HG03060 (cell line): Measurements from ENCODE around the gene EIF2AK3.
A peak's percentile ranks its signal among the peaks of the same experiment; 100 is the strongest.
"Not testable (repeated sequence)": the region's sequence is repeated elsewhere in the genome, so short reads cannot be mapped to it uniquely, and the experiment has no call there.

Source experiments
- ATAC-seq: cut with Tn5 transposase; IDR thresholded peaks from one replicate; pipeline ENCODE4 v1.9.1; 2021; ENCODE audit warnings: low read depth, moderate number of reproducible peaks; ENCODE audit not compliant: unreplicated experiment

Gene EIF2AK3

GRCh38 chr2:88627055-88627855 lies at the start of gene EIF2AK3:
Gene EIF2AK3, minus strand, starts transcription at chr2:88627464. Its CDS starts 190 bp downstream, at chr2:88627274.
- peak; percentile 86 for ATAC-seq

GRCh38 chr2:88673363-88673762 lies 46.1 kb upstream of the EIF2AK3 start:
- ATAC-seq, result no peak

GRCh38 chr2:88671786-88672427 lies 44.6 kb upstream of the EIF2AK3 start:
- no peak for ATAC-seq

- peak; percentile 59 for ATAC-seq
Observed at GRCh38 chr2:88669482-88670214, 42.4 kb upstream of the EIF2AK3 start.

GRCh38 chr2:88668862-88669261 lies 41.6 kb upstream of the EIF2AK3 start:
- no peak for ATAC-seq

- no peak for ATAC-seq
Observed at GRCh38 chr2:88667219-88667618, 40.0 kb upstream of the EIF2AK3 start.

GRCh38 chr2:88666576-88666975 lies 39.3 kb upstream of the EIF2AK3 start:
- no peak for ATAC-seq

- no peak for ATAC-seq
Observed at GRCh38 chr2:88660622-88661021, 33.4 kb upstream of the EIF2AK3 start.

- ATAC-seq, result no peak
Observed at GRCh38 chr2:88659538-88659915, 32.3 kb upstream of the EIF2AK3 start.

GRCh38 chr2:88658881-88659537 lies 31.7 kb upstream of the EIF2AK3 start:
- ATAC-seq, result no peak

GRCh38 chr2:88658326-88658725 lies 31.1 kb upstream of the EIF2AK3 start:
- ATAC-seq, result no peak

GRCh38 chr2:88657131-88657530 lies 29.9 kb upstream of the EIF2AK3 start:
- ATAC-seq, result no peak

- no peak for ATAC-seq
Observed at GRCh38 chr2:88656690-88657089, 29.4 kb upstream of the EIF2AK3 start.

- no peak for ATAC-seq
Observed at GRCh38 chr2:88654714-88655113, 27.4 kb upstream of the EIF2AK3 start.

- ATAC-seq, result no peak
Observed at GRCh38 chr2:88651646-88652045, 24.4 kb upstream of the EIF2AK3 start.

- not testable (repeated sequence) for ATAC-seq
Observed at GRCh38 chr2:88645291-88645882, 18.1 kb upstream of the EIF2AK3 start.

- no peak for ATAC-seq
Observed at GRCh38 chr2:88642278-88642677, 15.0 kb upstream of the EIF2AK3 start.

GRCh38 chr2:88641330-88641729 lies 14.1 kb upstream of the EIF2AK3 start:
- no peak for ATAC-seq

- ATAC-seq, result no peak
Observed at GRCh38 chr2:88639865-88640264, 12.6 kb upstream of the EIF2AK3 start.

GRCh38 chr2:88638743-88639142 lies 11.5 kb upstream of the EIF2AK3 start:
- no peak for ATAC-seq
